GM18907 (cell line): ENCODE results near the gene TMEM238L.

Experiments
- ATAC-seq: cut with Tn5 transposase; IDR thresholded peaks from one replicate; pipeline ENCODE4 v1.9.1; 2021; ENCODE audit warnings: mild to moderate bottlenecking, moderate library complexity; ENCODE audit not compliant: unreplicated experiment

TMEM238L gene

DNA sequence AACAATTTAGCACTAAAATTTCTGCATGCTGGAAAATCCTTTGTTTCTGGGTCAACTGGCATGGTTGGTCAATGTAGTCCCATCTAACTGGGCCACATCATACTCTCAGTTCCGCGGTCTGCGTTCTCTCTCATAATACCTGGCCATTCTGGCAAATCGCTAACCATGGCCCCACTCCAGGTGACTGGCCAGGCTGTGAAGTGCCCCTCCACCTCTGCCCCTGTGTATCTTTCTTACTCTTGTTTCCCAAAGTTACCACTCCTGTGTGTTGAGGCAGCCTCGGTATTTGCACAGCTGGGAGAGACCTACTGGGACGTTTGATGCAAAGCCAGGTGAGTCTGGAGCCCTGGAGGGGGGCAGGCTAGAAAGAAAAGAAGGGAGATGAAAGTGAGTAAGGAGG, 2.0 kb upstream of the TMEM238L start:
- no peak for ATAC-seq

DNA sequence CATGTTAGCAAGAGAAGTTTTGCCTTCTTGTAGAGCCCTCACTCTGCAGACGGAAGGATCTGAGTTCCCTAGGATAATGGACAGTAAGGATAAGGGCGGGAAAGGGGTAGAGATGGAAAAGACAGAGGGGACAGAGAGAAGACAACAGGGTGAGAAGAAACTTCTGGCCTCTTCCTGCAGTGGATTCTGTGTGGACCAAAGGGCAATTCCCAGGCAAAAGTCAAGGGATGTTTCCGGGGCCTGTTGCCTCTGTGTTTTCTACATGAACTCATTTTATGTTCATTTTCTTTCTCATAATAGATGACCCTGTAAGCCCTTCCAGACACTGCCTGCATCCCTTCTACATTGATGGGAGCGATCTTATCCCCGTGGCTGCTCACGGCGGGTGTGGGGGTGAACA, 647 bp upstream of the TMEM238L start:
- no peak for ATAC-seq

GRCh38 chr17:10803350-10803749, 549 bp downstream of the TMEM238L start:
- no peak for ATAC-seq

DNA sequence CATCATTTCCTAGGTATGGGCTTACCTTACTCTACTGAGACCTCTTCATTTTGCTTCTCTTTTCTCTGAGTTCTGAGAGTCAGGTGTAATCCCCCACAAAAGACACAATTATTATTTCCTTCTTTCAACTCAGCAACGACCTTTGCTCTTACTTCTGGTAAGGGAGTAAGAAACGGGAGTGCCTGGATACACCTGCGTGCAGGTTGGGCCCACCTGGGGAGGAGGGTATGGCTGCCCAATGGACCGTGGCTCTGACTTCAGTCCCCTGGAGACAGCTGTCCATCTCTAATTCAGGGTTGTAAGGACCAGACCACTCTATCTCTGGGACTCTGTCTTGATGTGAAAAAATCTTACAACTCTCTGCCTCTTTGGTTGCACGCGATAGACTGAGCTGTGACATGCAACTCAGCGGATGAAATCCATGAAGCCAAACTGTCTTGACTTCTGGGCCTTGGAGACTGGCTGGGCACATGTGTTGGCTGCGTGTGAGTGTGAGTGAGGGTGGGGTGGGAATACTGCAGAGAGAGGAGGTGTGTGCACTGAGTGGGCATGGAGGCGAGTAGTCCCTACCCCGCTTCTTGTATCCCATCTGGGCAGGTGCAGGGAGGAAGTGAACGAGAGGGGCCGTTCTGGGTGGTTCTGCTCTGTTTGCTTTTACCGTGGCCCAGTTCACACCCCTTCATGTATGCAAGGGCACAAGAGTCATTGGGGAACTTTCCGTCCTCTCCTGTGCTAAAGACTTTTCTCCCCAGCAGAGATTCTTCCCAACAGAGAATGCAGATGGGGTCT, 1.2 kb downstream of the TMEM238L start:
- no peak for ATAC-seq

DNA sequence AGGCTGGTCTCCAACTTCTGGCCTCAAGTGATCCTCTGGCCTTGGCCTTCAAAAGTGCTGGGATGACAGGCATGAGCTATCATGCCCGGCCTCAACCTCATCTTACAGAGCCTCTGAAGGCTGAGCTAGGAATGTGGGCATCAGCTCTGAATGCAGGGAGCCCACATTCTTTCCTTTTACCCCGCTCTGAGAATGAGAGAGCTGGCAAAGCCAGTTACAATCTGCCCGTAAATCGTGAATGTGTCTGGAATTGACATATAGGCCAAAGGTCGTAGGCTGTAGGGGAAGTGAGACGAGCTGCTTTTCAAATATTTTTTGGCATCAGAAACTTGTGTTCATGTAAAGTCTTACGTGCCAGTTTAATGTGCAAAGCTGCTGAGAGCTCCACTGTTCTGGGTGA, 4.5 kb downstream of the TMEM238L start:
- no peak for ATAC-seq

DNA sequence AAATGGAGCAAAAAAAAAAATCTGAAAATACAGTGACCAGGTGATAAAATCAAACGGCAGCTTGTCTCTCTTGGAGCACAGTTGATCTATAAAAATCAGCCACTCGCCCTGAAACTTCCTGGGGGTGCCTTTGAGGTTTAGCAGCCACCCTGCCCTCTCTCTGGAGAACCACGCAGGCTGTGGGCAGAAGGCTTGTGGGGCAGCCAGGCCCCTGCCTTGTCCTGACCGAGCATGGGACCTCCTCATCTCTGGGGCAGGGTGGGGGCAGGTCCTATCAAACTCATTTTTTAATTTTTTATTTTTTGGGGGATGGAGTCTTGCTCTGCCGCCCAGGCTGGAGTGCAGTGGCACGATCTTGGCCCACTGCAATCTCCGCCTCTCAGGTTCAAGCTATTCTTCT, 5.0 kb downstream of the TMEM238L start:
- ATAC-seq = no peak

GRCh38 chr17:10798332-10798749, 5.6 kb downstream of the TMEM238L start:
- ATAC-seq = no peak

- no peak for ATAC-seq
Observed at GRCh38 chr17:10797476-10798328, 6.2 kb downstream of the TMEM238L start.

DNA sequence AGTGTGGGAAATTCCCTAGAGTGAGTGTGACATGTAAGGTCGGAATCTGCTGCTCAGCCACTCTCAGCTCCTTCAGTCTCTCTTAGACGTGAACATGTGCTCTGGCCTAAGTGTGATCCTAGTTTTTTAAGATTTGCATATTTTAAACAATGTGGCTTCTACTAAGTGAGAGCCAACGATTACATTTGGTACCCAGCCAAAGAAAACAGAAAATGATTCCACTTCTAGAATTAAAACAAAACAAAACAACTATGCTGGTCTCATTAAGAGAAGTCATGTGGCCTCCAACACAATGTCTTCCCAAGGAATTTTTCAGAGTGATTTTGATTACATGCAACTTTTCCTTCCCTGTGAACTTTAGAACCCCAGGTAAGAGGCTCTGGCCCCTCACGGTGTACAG, 10.1 kb downstream of the TMEM238L start:
- ATAC-seq = no peak

DNA sequence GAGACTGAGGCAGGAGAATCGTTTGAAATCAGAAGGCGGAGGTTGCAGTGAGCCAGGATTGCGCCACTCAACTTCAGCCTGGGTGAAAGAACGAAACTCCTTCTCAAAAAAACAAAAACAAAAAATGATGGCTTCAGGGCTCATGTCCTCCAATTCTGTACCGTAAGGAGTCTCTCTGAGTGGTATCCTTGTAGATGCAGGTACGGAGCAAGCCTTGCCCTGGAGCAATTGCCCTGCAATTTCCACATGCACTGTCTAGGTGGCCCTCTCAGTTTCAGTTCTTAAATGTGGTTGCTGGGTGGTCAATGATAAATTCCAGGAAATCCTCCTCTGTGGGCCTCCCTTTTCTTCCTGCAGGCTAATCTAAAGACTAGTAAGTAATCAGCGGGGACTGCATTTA, 10.6 kb downstream of the TMEM238L start:
- ATAC-seq = no peak

DNA sequence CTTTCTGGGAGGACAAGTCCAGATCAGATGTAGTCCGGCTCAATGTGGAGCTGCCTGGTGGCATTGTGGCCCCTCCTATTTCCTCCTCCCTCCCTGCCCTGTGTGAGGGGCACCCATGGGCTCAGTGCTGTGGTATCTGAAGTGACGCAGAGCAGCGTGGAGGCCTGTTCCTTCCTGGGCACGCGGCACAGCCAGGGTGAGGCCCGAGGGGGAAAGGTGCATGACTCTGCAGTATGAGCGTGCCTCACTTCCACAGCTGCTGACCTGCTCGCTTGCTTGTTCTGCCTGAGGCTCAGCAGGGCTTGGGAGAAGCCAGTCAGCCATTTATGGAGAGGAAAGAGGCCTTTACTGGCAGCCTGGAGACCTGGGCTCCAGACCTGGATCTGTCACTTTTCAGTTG, 11.7 kb downstream of the TMEM238L start:
- ATAC-seq = no peak

DNA sequence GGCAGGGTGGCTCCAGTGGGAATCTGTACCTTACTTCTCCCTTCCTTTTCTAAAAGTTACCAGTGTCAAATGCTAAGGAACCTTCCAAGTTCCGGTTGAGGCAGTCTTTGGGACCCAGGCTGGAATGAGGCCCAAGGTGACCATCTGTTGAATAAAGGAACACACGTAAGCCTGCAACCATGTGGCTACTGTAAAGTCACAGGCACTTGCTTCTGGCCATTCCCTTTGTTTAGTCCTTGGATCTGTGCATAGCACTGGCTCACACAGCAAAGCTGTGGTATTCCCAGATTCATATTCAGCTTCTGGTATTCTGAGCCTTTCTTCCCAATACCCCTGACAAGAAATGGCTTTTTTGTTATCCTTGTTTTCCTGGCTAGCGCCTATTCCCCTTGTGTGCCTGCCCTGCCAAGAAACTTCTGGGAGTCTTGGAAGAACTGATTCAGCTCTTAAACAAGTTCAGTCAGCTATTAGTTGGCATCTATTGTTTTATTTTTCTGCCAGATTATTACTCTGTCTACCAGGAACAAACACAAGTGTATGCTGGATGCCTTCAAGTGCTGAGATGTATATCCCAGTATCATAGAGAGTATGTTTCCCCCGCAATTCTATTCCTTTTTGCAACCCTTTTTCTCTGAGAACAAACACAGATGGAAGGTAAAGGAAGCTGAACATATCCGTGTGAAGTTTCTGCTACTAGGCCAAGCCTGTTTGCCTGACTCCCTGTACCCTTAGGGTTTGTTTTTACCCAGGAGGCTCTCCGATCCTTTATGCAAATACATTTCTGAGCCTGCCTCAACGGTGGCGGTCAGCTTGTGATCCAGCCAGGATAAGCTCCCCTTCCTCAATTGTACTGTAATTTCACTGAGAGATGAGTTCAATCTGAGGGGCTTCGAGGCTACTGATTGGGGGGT, 13.2 kb downstream of the TMEM238L start:
- ATAC-seq = no peak

DNA sequence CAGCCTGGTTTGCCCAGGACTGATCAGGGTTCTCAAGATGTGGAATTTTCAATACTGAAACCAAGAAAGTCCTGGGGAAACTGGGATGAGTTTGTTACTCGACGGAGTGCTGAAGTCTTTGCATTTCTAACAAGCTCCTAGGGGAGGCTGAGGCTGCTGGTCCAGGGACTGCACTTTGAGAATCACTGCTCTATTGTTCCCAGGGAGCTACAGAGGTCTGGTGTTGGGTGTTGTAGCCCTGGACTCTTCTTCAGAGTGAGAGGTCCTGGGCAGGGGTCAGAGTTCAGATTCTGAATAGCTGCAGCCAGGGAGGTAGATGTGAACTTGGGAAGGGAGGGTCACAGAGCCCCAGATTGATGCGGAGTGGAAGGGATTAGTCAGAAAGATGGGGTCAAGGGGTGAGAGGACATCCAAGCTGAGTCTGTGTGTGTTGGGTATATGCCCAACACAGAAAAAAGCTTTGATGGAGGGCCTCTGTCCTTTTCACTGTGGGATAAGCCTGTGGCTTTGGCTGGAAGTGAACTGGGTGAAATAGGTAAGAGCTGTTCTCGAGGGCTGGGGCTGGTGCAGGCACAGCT, 14.1 kb downstream of the TMEM238L start:
- no peak for ATAC-seq

- no peak for ATAC-seq
Observed at GRCh38 chr17:10787306-10788045, 16.4 kb downstream of the TMEM238L start.

DNA sequence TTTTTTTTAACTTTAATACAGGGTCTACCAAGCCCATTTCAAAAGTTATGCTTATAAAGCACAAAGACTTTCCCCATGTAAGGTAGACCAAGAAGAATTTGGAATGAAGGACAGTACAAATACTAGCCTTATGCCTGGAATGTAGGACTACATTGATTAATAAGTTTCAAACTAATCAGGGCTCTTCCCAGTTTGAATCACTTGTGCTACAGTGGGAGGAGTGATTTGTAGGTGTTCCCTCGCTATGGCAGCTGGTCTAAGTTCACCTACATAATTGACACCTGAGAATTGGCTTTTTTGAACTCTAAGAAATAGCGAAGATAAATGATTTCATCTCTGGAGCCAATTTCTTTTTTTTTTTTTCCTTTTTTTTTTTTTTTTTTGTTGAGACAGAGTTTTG, 18.6 kb downstream of the TMEM238L start:
- no peak for ATAC-seq

GRCh38 chr17:10779609-10780008, 24.3 kb downstream of the TMEM238L start:
- ATAC-seq = no peak

DNA sequence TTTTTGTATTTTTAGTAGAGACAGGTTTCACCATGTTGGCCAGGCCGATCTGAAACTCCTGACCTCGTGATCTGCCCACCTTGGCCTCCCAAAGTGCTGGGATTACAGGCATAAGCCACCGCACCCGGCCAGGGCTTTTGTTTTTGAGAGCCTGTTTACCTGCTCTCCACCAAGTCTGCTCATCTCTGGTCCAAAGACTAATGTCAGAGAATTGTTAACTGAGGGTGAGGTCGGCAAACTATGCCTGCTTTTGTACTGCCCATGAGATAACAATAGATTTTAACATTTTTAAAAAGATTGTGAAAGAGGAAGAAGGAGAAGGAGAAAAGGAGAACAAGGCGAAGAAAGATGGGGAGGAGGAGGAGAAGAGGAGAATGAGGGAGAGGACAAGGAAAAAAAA, 26.0 kb downstream of the TMEM238L start:
- no peak for ATAC-seq

- ATAC-seq = no peak
Observed at GRCh38 chr17:10777131-10777807, 26.6 kb downstream of the TMEM238L start.

DNA sequence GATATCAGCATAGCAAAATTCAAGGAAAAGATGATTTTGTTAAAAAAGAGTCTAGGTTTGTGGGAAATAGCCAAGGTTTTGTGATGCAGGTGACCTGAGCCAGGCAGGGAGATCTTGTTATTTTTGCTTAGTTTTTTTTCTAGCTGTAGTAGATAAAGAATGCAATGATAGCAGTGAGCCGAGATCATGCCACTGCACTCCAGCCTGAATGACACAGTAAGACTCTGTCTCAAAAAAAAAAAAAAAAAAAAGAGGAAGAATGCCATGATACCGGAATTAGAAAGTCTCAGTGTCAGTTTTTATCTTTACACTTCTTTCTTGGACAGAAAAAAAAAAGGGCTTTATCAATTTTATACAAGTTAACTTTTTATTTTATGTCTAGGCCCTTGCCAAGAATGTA, 27.5 kb downstream of the TMEM238L start:
- no peak for ATAC-seq
